Ovary (tissue), 9 donors: ENCODE results near the gene NSD1. TPM values are rescaled to one million over a fixed set of nuclear protein-coding genes. Genes with fewer than 3 reads are reported as not detected.

ENCODE experiments used
- DNase-seq, 5 donors: peaks; one replicate each; pipeline ENCODE4 v3.0.0-alpha.2; 2019 to 2020
- H3K27ac ChIP-seq, 2 donors: fragments of 200-600 bp; one replicate each; pipeline versions ENCODE4 v1.5.1 to v1.8.0; 2019 to 2022
- H3K27me3 ChIP-seq: fragments of 200-600 bp; one replicate; pipeline ENCODE4 v1.8.0; 2022
- H3K36me3 ChIP-seq: fragments of 200-600 bp; sonication (generic); one replicate; pipeline ENCODE4 v1.5.1; 2019
- H3K4me1 ChIP-seq: one replicate; pipeline ENCODE4 v1.8.1; 2013; ENCODE audit warnings: mild to moderate bottlenecking, moderate library complexity; ENCODE audit not compliant: insufficient read depth
- H3K4me3 ChIP-seq: fragments of 200-600 bp; sonication (generic); one replicate; pipeline ENCODE4 v1.5.1; 2017
- H3K9me3 ChIP-seq, 2 donors: fragments of 200-600 bp in 1 of 2; sonication (generic) in 1 of 2; one replicate each; pipeline versions ENCODE4 v1.5.1 to v1.8.1; 2013 to 2019; ENCODE audit warnings: mild to moderate bottlenecking in 1 of 2, moderate library complexity in 1 of 2
- EP300 ChIP-seq: sonication (generic); formaldehyde crosslinking; IDR thresholded peaks from one replicate; pipeline ENCODE4 v1.6.1; 2017; ENCODE audit warnings: antibody characterized with exemption
- POLR2A ChIP-seq: fragments of 450-650 bp; IDR thresholded peaks from one replicate; pipeline ENCODE4 v1.6.1; 2017; ENCODE audit warnings: antibody characterized with exemption, mild to moderate bottlenecking, moderate library complexity
- WGBS, 3 donors: extraction: QIAGEN DNeasy Blood & Tissue Kit in 1 of 3; methylation state at CpG; one replicate each; pipeline versions ENCODE4 v1.1.5 to v1.1.7; 2013 to 2017; 5-methylcytosine and 5-hydroxymethylcytosine counted together
- intact Hi-C, 4 donors: fragments of 100-400 bp; cut with DNase I; formaldehyde crosslinking; loops; one replicate each; pipeline versions ENCODE4 v1.11.0 to v1.15.1; 2022 to 2023
- polyA plus RNA-seq, 2 donors: library from polyadenylated mRNA; stranded (reverse); fragments of 200-250 nt in 1 of 2; fragments of 350-450 nt in 1 of 2; fragmentation: Illumina TruSeq in 1 of 2; extraction: RNeasy Lipid Tissue Mini Kit (QIAGEN cat#74804) in 1 of 2; gene quantifications; one replicate each; pipeline ENCODE4 v1.2.3, GENCODE V29; 2013 to 2014
- total RNA-seq, 7 donors: library from RNA; depleted of rRNA in 2 of 7; stranded (reverse); fragments of >200 nt in 2 of 7; fragmentation: NEBNext Ultra II Directional in 3 of 7; extraction: Animal tissue kit (Norgen Biotek cat#: 25700) in 3 of 7; gene quantifications; one replicate each; pipeline versions ENCODE4 v1.1.0 to v1.2.4, GENCODE V29; 2016 to 2023
- TF ChIP-seq, protein P1 (sequence below), 3 donors: fragments of 450-650 bp in 2 of 3; fragments of 200-600 bp in 1 of 3; IDR thresholded peaks; one replicate each; pipeline versions ENCODE4 v1.5.1 to v1.8.0; 2016 to 2022; ENCODE audit warnings: antibody characterized with exemption in 3 of 3, mild to moderate bottlenecking in 1 of 3
- donor health status: DM: no; HTN: no; CAD: no; lungs with moderate emphysema.
- donor health status: DM: no; HTN: no; CAD: no.
- donor health status: Bipolar disorder and iron deficiency.
- donor health status: DM: yes; HTN: yes; CAD: no.
- donor health status: DM: no; HTN: no; CAD: no.
- donor health status: DM: yes; HTN: yes; CAD: no.

Gene NSD1
- total and polyA plus RNA-seq, 9 donors, result 11.5 to 110 (median 75.5) TPM

- no peaks in the 10 kb centered on the region for H3K36me3 ChIP-seq
- 10 to 13% (median 13%) methylated on average over 49 of the region's 49 CpGs for WGBS, 3 donors
- DNase-seq, result peak; percentile 91 to 94 (median 91)
- H3K9me3 ChIP-seq, result no peaks in the 10 kb centered on the region
- no peaks in the 10 kb centered on the region for H3K27me3 ChIP-seq
- TF ChIP-seq, protein P1, sequence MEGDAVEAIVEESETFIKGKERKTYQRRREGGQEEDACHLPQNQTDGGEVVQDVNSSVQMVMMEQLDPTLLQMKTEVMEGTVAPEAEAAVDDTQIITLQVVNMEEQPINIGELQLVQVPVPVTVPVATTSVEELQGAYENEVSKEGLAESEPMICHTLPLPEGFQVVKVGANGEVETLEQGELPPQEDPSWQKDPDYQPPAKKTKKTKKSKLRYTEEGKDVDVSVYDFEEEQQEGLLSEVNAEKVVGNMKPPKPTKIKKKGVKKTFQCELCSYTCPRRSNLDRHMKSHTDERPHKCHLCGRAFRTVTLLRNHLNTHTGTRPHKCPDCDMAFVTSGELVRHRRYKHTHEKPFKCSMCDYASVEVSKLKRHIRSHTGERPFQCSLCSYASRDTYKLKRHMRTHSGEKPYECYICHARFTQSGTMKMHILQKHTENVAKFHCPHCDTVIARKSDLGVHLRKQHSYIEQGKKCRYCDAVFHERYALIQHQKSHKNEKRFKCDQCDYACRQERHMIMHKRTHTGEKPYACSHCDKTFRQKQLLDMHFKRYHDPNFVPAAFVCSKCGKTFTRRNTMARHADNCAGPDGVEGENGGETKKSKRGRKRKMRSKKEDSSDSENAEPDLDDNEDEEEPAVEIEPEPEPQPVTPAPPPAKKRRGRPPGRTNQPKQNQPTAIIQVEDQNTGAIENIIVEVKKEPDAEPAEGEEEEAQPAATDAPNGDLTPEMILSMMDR (IDR thresholded peaks at IDR 0.05), result peak in 1 of 3 donors; percentile 10
- TF ChIP-seq POLR2A, result no peak
- intact Hi-C loops, result loop anchor here (10.0 kb wide), 5 partner anchors 188 to 378 kb away; partner anchors contain the start of genes PRELID1 (in 3 of the 4), RAB24 (in 3 of the 4), PDLIM7 (in 1 of the 4) and SLC34A1 (in 1 of the 4)
- peaks cover 7% of the 10 kb centered on the region for H3K4me1 ChIP-seq
- H3K27ac ChIP-seq, result peak overlapping the region; percentile 17 to 84
- peak overlapping the region; percentile 21 for H3K4me3 ChIP-seq
Measured at GRCh38 chr5:177116631-177117373, 16.8 kb upstream of the NSD1 start.

DNA sequence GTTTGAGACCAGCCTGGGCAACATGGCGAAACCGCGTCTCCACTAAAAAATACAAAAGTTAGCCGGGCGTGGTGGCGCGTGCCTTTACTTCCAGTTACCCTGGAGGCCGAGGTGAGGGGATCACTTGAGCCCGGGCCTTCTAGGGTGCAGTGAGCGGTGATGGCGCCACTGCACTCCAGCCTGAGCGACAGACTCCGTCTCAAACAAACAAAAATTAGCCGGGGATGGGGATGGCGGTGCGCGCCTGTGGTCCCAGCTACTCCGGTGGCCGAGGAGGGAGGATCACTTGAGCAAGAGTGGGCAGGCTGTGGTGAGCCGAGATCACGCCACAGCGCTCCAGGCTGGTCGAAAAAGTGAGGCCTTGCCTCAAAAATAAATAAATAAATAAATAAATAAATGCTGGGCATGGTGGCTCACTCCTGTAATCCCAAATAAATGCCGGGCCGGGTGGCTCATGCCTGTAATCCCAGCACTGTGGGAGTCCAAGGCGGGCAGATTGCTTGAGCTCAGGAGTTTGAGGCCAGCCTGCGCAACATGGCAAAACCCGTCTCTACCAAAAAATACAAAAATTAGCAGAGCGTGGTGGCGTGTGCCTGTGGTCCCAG, 16.0 kb upstream of the NSD1 start:
- Histone ChIP-seq H3K4me1 (peaks cover 7% of the 10 kb centered on the region), H3K27ac (no peak overlapping the region), H3K36me3 (no peaks in the 10 kb centered on the region), H3K27me3 (no peaks in the 10 kb centered on the region), H3K4me3 (no peak overlapping the region), H3K9me3 (no peaks in the 10 kb centered on the region)
- peak in 1 of 5 donors; percentile 44 for DNase-seq
- TF ChIP-seq EP300, result no peak
- TF ChIP-seq, protein P1 (IDR thresholded peaks at IDR 0.05), result no peak
- no peak for TF ChIP-seq POLR2A
- intact Hi-C loops, result loop anchor here (10.0 kb wide), 5 partner anchors 187 to 377 kb away; partner anchors contain the start of genes PRELID1 (in 3 of the 4), RAB24 (in 3 of the 4), PDLIM7 (in 1 of the 4) and SLC34A1 (in 1 of the 4)
- WGBS, 3 donors, result 97 to 98% (median 97%) methylated on average over 30 of the region's 30 CpGs

GRCh38 chr5:177122566-177122965, 11.0 kb upstream of the NSD1 start:
- TF ChIP-seq, protein P1 (IDR thresholded peaks at IDR 0.05), result no peak
- TF ChIP-seq POLR2A (no peak), EP300 (no peak)
- intact Hi-C loops, result no loop called here
- no peak overlapping the region for H3K27ac ChIP-seq
- H3K4me1 ChIP-seq, result no peaks in the 10 kb centered on the region
- H3K4me3 ChIP-seq, result no peak overlapping the region
- H3K9me3 ChIP-seq, result no peaks in the 10 kb centered on the region
- WGBS, 3 donors, result 92 to 97% (median 95%) methylated on average over 5 of the region's 5 CpGs
- H3K27me3 ChIP-seq, result no peaks in the 10 kb centered on the region
- no peaks in the 10 kb centered on the region for H3K36me3 ChIP-seq
- peak in 1 of 5 donors; percentile 4 for DNase-seq

GRCh38 chr5:177123789-177124485, 9.6 kb upstream of the NSD1 start:
- DNase-seq, result peak in 1 of 5 donors; percentile 9
- Histone ChIP-seq H3K9me3 (no peaks in the 10 kb centered on the region), H3K27me3 (no peaks in the 10 kb centered on the region), H3K27ac (no peak overlapping the region), H3K4me3 (no peak overlapping the region), H3K4me1 (no peaks in the 10 kb centered on the region), H3K36me3 (no peaks in the 10 kb centered on the region)
- TF ChIP-seq EP300 (no peak), POLR2A (no peak)
- TF ChIP-seq, protein P1 (IDR thresholded peaks at IDR 0.05), result no peak
- intact Hi-C loops, result no loop called here
- WGBS, 3 donors, result 86 to 89% (median 87%) methylated on average over 15 of the region's 15 CpGs
